ENCODE results near the gene ADK. TPM values are rescaled to one million over a fixed set of nuclear protein-coding genes. Genes with fewer than 3 reads are reported as not detected.
A peak's percentile ranks its signal among the peaks of the same experiment; 100 is the strongest.

The ADK gene
- total RNA-seq, 3 donors from 2014 or later (not counting 1 experiment from before 2014, with no cell fraction given), result 13.4 to 16.1 (median 14.1) TPM

- Mint-ChIP-seq H3K27me3 (ENCODE audit: low read depth in 2 of 2) (no peaks in the 10 kb centered on the region), H3K4me1 (peaks cover 0 to 5% of the 10 kb centered on the region in 2 donors), H3K36me3 (no peaks in the 10 kb centered on the region), H3K27ac (no peak overlapping the region), H3K9me3 (peaks cover 0 to 2% of the 10 kb centered on the region in 2 donors), H3K4me3 (no peak overlapping the region)
- WGBS (ENCODE audit: insufficient coverage), result 98% methylated on average over 3 of the region's 4 CpGs
- DNase-seq (no peak), ATAC-seq (no peak)
- H3K36me3 ChIP-seq (ENCODE audit: control insufficient read depth, insufficient read depth, low read length), result peaks cover 2% of the 10 kb centered on the region
- no peak for TF ChIP-seq CTCF (IDR thresholded peaks at IDR 0.05)
- no peaks in the 10 kb centered on the region for H3K4me1 ChIP-seq (ENCODE audit: control insufficient read depth, insufficient read depth, low read length)
- H3K27ac ChIP-seq (ENCODE audit: low read length), result no peak overlapping the region
- H3K4me3 ChIP-seq (ENCODE audit: low read length), result no peak overlapping the region
- intact Hi-C loops (cut with micrococcal nuclease), result no loop called here
- H3K9me3 ChIP-seq (ENCODE audit: control insufficient read depth, insufficient read depth, low read length), result peaks cover 3% of the 10 kb centered on the region
- no peaks in the 10 kb centered on the region for H3K27me3 ChIP-seq (ENCODE audit: control insufficient read depth, insufficient read depth, low read length)
Observed at GRCh38 chr10:74282151-74282847, 131.3 kb downstream of the ADK start.

GRCh38 chr10:74282848-74283210 is 131.8 kb downstream of the ADK start:
- intact Hi-C loops (cut with micrococcal nuclease), result no loop called here
- no peak overlapping the region for H3K4me3 Mint-ChIP-seq
- WGBS (ENCODE audit: insufficient coverage), result 96% methylated on average over 2 of the region's 2 CpGs
- Histone ChIP-seq H3K27me3 (ENCODE audit: control insufficient read depth, insufficient read depth, low read length) (no peaks in the 10 kb centered on the region), H3K4me3 (ENCODE audit: low read length) (no peak overlapping the region), H3K9me3 (ENCODE audit: control insufficient read depth, insufficient read depth, low read length) (peaks cover 3% of the 10 kb centered on the region), H3K4me1 (ENCODE audit: control insufficient read depth, insufficient read depth, low read length) (no peaks in the 10 kb centered on the region), H3K27ac (ENCODE audit: low read length) (no peak overlapping the region), H3K36me3 (ENCODE audit: control insufficient read depth, insufficient read depth, low read length) (peaks cover 2% of the 10 kb centered on the region)
- DNase-seq, result no peak
- peaks cover 0 to 2% of the 10 kb centered on the region in 2 donors for H3K9me3 Mint-ChIP-seq
- ATAC-seq, result no peak
- peaks cover 0 to 5% of the 10 kb centered on the region in 2 donors for H3K4me1 Mint-ChIP-seq
- no peak overlapping the region for H3K27ac Mint-ChIP-seq
- no peaks in the 10 kb centered on the region for H3K27me3 Mint-ChIP-seq (ENCODE audit: low read depth in 2 of 2)
- no peaks in the 10 kb centered on the region for H3K36me3 Mint-ChIP-seq
- TF ChIP-seq CTCF (IDR thresholded peaks at IDR 0.05), result no peak

GRCh38 chr10:74289188-74289587 is 138.2 kb downstream of the ADK start:
- H3K9me3 ChIP-seq (ENCODE audit: control insufficient read depth, insufficient read depth, low read length), result peaks cover 3% of the 10 kb centered on the region
- H3K4me1 Mint-ChIP-seq, result peaks cover 0 to 5% of the 10 kb centered on the region in 2 donors
- no peak for ATAC-seq
- peaks cover 2% of the 10 kb centered on the region for H3K36me3 ChIP-seq (ENCODE audit: control insufficient read depth, insufficient read depth, low read length)
- H3K27ac ChIP-seq (ENCODE audit: low read length), result no peak overlapping the region
- no peak for DNase-seq
- intact Hi-C loops (cut with micrococcal nuclease), result no loop called here
- H3K27ac Mint-ChIP-seq, result no peak overlapping the region
- no peaks in the 10 kb centered on the region for H3K27me3 ChIP-seq (ENCODE audit: control insufficient read depth, insufficient read depth, low read length)
- no peaks in the 10 kb centered on the region for H3K27me3 Mint-ChIP-seq (ENCODE audit: low read depth in 2 of 2)
- no peaks in the 10 kb centered on the region for H3K4me1 ChIP-seq (ENCODE audit: control insufficient read depth, insufficient read depth, low read length)
- no peak overlapping the region for H3K4me3 ChIP-seq (ENCODE audit: low read length)
- no peak overlapping the region for H3K4me3 Mint-ChIP-seq
- WGBS (ENCODE audit: insufficient coverage), result 100% methylated on average over 3 of the region's 3 CpGs
- no peaks in the 10 kb centered on the region for H3K36me3 Mint-ChIP-seq
- TF ChIP-seq CTCF (IDR thresholded peaks at IDR 0.05), result no peak
- H3K9me3 Mint-ChIP-seq, result peaks cover 0 to 2% of the 10 kb centered on the region in 2 donors

- intact Hi-C loops (cut with micrococcal nuclease), result no loop called here
- no peak for TF ChIP-seq CTCF (IDR thresholded peaks at IDR 0.05)
- no peaks in the 10 kb centered on the region for H3K9me3 ChIP-seq (ENCODE audit: control insufficient read depth, insufficient read depth, low read length)
- DNase-seq, result no peak
- WGBS (ENCODE audit: insufficient coverage), result 25% methylated on average over 4 of the region's 4 CpGs
- H3K27ac ChIP-seq (ENCODE audit: low read length), result no peak overlapping the region
- H3K9me3 Mint-ChIP-seq, result peaks cover 0 to 1% of the 10 kb centered on the region in 2 donors
- no peaks in the 10 kb centered on the region for H3K27me3 Mint-ChIP-seq (ENCODE audit: low read depth in 2 of 2)
- no peaks in the 10 kb centered on the region for H3K4me1 ChIP-seq (ENCODE audit: control insufficient read depth, insufficient read depth, low read length)
- peak overlapping the region in 1 of 2 donors; percentile 23 for H3K27ac Mint-ChIP-seq
- ATAC-seq, result no peak
- peaks cover 0 to 5% of the 10 kb centered on the region in 2 donors for H3K4me1 Mint-ChIP-seq
- no peaks in the 10 kb centered on the region for H3K36me3 ChIP-seq (ENCODE audit: control insufficient read depth, insufficient read depth, low read length)
- H3K36me3 Mint-ChIP-seq, result no peaks in the 10 kb centered on the region
- H3K4me3 Mint-ChIP-seq, result no peak overlapping the region
- H3K27me3 ChIP-seq (ENCODE audit: control insufficient read depth, insufficient read depth, low read length), result no peaks in the 10 kb centered on the region
- no peak overlapping the region for H3K4me3 ChIP-seq (ENCODE audit: low read length)
Observed at GRCh38 chr10:74289951-74290350, 138.9 kb downstream of the ADK start.
